BJ (cell line): ENCODE data around the gene FLNB. TPM values are rescaled to one million over a fixed set of nuclear protein-coding genes. Genes with fewer than 3 reads are reported as not detected.

ENCODE experiments used
- CTCF ChIA-PET: fragments of 350-600 bp; formaldehyde crosslinking; extraction: SDS; loops from one replicate; lab custom pipeline; 2021; ENCODE audit warnings: antibody characterized with exemption, inconsistent platforms; lab: Yijun Ruan, JAX
- POLR2A ChIA-PET: fragments of 300-600 bp; sonication (Branson Sonifier 250); formaldehyde crosslinking; extraction: SDS; loops from one replicate; lab custom pipeline; 2021; ENCODE audit warnings: antibody characterized with exemption; lab: Charles Lee
- DNase-seq: peaks from one replicate; pipeline ENCODE4 v3.0.0-alpha.2; 2011; ENCODE audit warnings: low read depth
- H3K27me3 ChIP-seq: 2 replicates; pipeline ENCODE4 v1.6.0; 2011; ENCODE audit warnings: low read length; ENCODE audit not compliant: control insufficient read depth, insufficient read depth
- H3K36me3 ChIP-seq: 2 replicates; pipeline ENCODE4 v1.5.1; 2011; ENCODE audit warnings: low read length; ENCODE audit not compliant: control insufficient read depth, insufficient read depth
- H3K4me3 ChIP-seq: 2 replicates; pipeline ENCODE4 v1.5.1; 2011; ENCODE audit warnings: low read depth, mild to moderate bottlenecking, control low read depth, low read length
- polyA plus RNA-seq: library from polyadenylated mRNA; depleted of rRNA; stranded (reverse); fragments of >200 nt; gene quantifications from 2 replicates; pipeline ENCODE4 v1.2.3, GENCODE V29; 2011
- TF ChIP-seq, protein P1 (sequence below): IDR thresholded peaks from 2 replicates; pipeline ENCODE4 v1.5.1; 2011; ENCODE audit warnings: low read depth, mild to moderate bottlenecking, control low read depth, inconsistent platforms, low read length, moderate library complexity; ENCODE audit not compliant: insufficient read depth

Gene FLNB
- polyA plus RNA-seq, 1 experiment: 111 TPM

DNA sequence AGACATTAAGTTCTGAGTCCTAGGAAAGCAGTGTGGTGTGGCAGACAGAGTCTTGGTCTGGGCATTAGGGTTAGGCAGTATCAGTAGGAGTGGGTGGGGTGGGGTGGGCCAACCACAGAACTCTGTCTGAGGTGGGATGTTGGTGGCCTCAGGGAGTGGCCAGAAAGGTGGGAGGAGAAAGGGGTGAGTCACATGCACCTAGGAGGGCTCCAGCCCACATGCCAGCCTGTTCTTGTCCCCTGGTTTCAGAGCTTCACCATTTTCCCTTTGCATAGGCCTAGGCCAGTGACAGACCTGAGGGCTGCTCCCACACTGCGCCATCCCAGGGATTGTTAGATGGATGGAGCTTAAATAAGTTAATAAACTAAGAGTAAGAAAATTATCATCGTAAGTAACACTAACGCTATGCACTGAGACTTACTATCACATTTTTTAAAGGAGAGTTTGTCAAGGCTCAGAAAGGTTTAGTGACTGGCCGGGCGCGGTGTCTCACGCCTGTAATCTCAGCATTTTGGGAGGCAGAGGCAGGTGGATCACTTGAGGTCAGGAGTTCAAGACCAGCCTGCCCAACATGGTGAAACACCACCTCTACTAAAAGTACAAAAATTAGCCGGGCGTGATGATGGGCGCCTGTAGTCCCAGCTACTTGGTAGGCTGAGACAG is 168.7 kb downstream of the FLNB start:
- DNase-seq: no peak
- no peaks in the 10 kb centered on the region for H3K36me3 ChIP-seq
- ChIA-PET POLR2A (interaction anchor here (0.6 kb wide), 1 partner anchor 10 kb away, joined by 3 read pairs; no protein-coding TSS in a partner anchor), CTCF (interaction anchor here (0.5 to 6.6 kb wide), 30 partner anchors 10 to 342 kb away, joined by 3 to 71 read pairs (median 5); partner anchors contain the start of genes FLNB, HTD2 and RPP14)
- TF ChIP-seq, protein P1, sequence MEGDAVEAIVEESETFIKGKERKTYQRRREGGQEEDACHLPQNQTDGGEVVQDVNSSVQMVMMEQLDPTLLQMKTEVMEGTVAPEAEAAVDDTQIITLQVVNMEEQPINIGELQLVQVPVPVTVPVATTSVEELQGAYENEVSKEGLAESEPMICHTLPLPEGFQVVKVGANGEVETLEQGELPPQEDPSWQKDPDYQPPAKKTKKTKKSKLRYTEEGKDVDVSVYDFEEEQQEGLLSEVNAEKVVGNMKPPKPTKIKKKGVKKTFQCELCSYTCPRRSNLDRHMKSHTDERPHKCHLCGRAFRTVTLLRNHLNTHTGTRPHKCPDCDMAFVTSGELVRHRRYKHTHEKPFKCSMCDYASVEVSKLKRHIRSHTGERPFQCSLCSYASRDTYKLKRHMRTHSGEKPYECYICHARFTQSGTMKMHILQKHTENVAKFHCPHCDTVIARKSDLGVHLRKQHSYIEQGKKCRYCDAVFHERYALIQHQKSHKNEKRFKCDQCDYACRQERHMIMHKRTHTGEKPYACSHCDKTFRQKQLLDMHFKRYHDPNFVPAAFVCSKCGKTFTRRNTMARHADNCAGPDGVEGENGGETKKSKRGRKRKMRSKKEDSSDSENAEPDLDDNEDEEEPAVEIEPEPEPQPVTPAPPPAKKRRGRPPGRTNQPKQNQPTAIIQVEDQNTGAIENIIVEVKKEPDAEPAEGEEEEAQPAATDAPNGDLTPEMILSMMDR: no peak
- no peak overlapping the region for H3K4me3 ChIP-seq
- H3K27me3 ChIP-seq: no peaks in the 10 kb centered on the region; the same call in 1 of the 2 replicates

DNA sequence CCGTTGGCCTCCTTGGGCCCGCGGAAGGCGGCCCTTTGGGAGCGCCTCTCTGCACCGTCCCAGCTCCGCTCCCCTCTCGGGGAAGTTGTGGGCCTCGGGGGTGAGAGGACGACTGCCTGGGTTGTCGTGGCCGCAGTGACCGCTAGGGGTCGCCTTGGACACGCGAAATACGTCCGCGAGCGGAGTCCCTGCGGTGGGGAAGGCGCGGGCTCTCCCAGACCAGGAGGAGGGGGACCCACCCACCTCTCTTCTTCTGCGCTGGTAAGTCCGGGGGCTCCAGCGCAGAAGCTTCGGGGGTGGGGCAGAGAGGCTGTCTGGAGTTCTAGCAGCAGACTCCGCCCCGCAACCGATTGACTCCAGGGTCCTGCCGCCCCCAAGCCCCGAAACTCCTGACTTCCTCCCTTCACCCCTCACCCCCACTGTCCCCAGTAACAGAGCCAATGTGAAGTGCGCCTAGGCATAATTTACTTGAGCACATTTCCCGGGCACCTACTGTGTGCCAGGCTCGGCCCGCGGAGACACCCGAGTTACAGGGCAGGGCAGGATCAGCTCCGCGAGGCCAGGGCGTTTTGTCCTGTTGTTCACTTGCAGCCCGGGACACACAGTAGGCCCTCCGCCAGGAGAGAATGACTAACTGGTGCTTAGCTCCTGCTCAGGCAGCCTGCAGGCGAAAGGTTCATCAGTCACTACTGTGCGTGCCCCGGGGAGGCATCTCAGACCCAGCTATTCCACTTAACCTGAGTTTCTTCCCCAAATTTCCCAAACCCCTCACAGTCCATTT is 169.7 kb downstream of the FLNB start:
- TF ChIP-seq, protein P1: peak; percentile 95
- H3K36me3 ChIP-seq: no peaks in the 10 kb centered on the region
- no peak for DNase-seq
- H3K27me3 ChIP-seq: no peaks in the 10 kb centered on the region; the same call in 1 of the 2 replicates
- ChIA-PET CTCF (interaction anchor here (0.5 to 6.6 kb wide), 32 partner anchors 9 to 341 kb away, joined by 3 to 71 read pairs (median 5); partner anchors contain the start of genes ABHD6, FLNB, HTD2 and RPP14), POLR2A (interaction anchor here (0.6 kb wide), 1 partner anchor 9 kb away, joined by 3 read pairs; no protein-coding TSS in a partner anchor)
- peak overlapping the region; percentile 38 for H3K4me3 ChIP-seq

DNA sequence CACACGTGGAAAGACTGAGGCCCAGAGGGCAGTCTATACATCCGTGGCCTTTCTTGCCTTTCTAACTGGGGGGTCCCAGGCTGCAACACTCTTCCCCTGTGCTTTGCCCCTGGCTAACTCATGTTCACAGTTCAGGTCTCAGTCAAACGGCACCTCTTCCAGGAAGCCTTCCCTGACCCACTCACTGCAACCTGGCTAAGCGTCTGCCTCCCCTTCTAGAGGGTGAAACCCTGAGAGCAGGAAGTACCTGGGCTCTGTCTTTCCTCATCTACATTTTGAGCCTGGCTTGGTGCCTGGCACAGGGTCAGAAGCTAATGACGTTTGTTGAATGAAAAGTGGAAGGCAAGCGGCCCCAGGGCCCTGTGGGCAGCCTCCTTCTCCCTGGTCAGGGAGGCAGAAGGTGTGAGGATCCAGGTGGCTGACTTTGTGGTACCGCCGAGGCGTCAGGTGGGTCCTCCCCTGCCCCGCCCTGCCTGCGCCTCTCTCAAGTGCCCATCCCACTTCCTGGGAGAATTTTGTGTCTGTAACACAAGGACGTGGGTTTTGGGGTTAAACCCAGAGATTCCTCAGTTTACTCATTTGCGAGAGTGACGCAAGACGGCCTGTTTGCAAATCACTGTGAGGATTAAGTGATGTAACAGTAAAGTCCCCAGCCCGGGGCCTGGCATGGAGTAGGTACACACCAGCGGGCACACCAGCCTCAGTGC is 170.5 kb downstream of the FLNB start:
- CTCF ChIA-PET: interaction anchor here (0.6 to 6.6 kb wide), 22 partner anchors 9 to 216 kb away, joined by 3 to 71 read pairs (median 6); partner anchors contain the start of genes ABHD6, FLNB, HTD2 and RPP14
- no peak for DNase-seq
- Histone ChIP-seq H3K27me3 (no peaks in the 10 kb centered on the region; the same call in 1 of the 2 replicates), H3K36me3 (no peaks in the 10 kb centered on the region), H3K4me3 (no peak overlapping the region)
- POLR2A ChIA-PET: no interaction called here
- TF ChIP-seq, protein P1: no peak

DNA sequence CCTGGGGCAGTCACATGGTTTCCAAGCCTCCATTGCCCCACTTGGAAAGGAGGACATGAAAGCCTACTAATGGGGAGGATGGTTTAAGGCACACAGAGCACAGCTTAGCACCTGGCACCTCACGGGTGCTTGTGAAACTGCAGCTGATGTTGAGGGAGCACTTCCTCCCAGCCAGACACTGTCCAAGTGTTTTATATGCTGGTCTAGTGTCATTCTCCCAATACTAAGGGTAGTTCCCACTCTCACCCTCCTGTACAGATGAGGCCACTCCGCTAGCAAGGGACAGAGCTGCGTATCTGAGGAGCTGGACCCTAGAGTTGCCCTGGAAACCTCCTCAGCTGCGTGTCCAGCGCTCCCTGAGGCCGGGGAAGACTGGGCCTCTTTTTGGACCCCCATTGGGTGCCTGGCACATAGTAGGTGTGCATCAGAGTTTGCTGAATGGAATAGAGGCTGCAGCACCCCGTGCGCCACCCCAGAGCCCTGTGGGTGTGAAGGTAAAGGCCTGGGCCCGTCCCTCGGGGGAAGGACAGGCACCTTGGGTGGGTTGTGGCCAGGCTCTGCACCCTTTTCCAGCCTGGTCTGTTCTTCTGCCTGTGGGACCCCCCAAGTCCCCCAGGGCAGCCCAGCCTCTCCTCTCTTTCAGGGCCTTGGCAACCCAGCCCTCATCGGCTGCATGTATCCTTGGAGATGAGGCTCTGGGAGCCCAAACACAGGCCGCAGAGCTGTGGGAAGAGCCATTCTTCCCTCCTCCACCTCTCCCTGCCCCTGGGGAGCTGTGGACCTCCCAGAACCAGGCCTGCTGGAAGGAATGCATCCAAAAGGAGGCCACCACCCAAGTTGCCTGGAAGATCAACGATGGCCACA is 171.2 kb downstream of the FLNB start:
- TF ChIP-seq, protein P1: no peak
- CTCF ChIA-PET: interaction anchor here (1.1 to 6.6 kb wide), 8 partner anchors 8 to 217 kb away, joined by 3 to 71 read pairs (median 30); partner anchors contain the start of genes FLNB, HTD2 and RPP14
- POLR2A ChIA-PET: no interaction called here
- no peak overlapping the region for H3K4me3 ChIP-seq
- H3K27me3 ChIP-seq: no peaks in the 10 kb centered on the region; the same call in 1 of the 2 replicates
- no peaks in the 10 kb centered on the region for H3K36me3 ChIP-seq
- DNase-seq: no peak
